Prostate gland (tissue), 2 donors: ENCODE measurements around the gene ANO6. TPM values are rescaled to one million over a fixed set of nuclear protein-coding genes. Genes with fewer than 3 reads are reported as not detected.

ENCODE experiments used
- DNase-seq: peaks from one replicate; pipeline ENCODE4 v3.0.0-alpha.2; 2019; ENCODE audit warnings: low spot score
- H3K27ac ChIP-seq, 2 donors: fragments of 200-600 bp; sonication (generic); 2 replicates each; pipeline ENCODE4 v1.5.1; 2017 to 2019
- H3K27me3 ChIP-seq: fragments of 200-600 bp; sonication (generic); replicated peaks from 2 replicates; pipeline ENCODE4 v1.5.1; 2019; ENCODE audit not compliant: insufficient read depth
- H3K36me3 ChIP-seq, 2 donors: fragments of 200-600 bp; sonication (generic); 1 replicate in 1 of 2; 2 replicates in 1 of 2; pipeline versions ENCODE4 v1.5.1 to v1.8.1; 2017 to 2019
- H3K4me1 ChIP-seq: fragments of 200-600 bp; sonication (generic); replicated peaks from 2 replicates; pipeline ENCODE4 v1.5.1; 2019
- H3K4me3 ChIP-seq, 2 donors: fragments of 200-600 bp; sonication (generic); 2 replicates each; pipeline ENCODE4 v1.5.1; 2017 to 2019
- H3K9me3 ChIP-seq: fragments of 200-600 bp; sonication (generic); 2 replicates; pipeline ENCODE4 v1.5.1; 2017
- CTCF ChIP-seq, 4 experiments: fragments of 200-600 bp in 2 of 4; fragments of 450-650 bp in 2 of 4; sonication (generic) in 2 of 4; IDR thresholded peaks; 1 replicate in 3 of 4; 2 replicates in 1 of 4; pipeline ENCODE4 v1.5.1; 2016 to 2019; ENCODE audit warnings: antibody characterized with exemption in 4 of 4, mild to moderate bottlenecking in 2 of 4, moderate library complexity in 2 of 4
- POLR2A ChIP-seq: fragments of 450-650 bp; IDR thresholded peaks from one replicate; pipeline ENCODE4 v1.6.1; 2016; ENCODE audit warnings: antibody characterized with exemption, mild to moderate bottlenecking
- POLR2AphosphoS5 ChIP-seq: sonication (generic); formaldehyde crosslinking; IDR thresholded peaks from one replicate; pipeline ENCODE4 v1.6.1; 2017; ENCODE audit warnings: antibody characterized with exemption
- WGBS: methylation state at CpG from one replicate; pipeline ENCODE4 v1.1.5; 2018; 5-methylcytosine and 5-hydroxymethylcytosine counted together
- intact Hi-C: fragments of 100-400 bp; cut with DNase I; formaldehyde crosslinking; loops from one replicate; pipeline ENCODE4 v1.14.2; 2022
- total RNA-seq, 2 donors: library from RNA; depleted of rRNA; stranded (reverse); fragments of >200 nt; gene quantifications; one replicate each; pipeline ENCODE4 v1.1.0, GENCODE V29; 2016

ANO6 gene
- total RNA-seq, 2 donors from 2014 or later, result 36.8 to 78.8 TPM

- H3K27me3 ChIP-seq, result no peaks in the 10 kb centered on the region
- intact Hi-C loops, result loop anchor here (5.0 kb wide), 1 partner anchor 87 kb away; no protein-coding TSS in a partner anchor
- H3K36me3 ChIP-seq, result no peaks in the 10 kb centered on the region
- DNase-seq, result no peak
- TF ChIP-seq POLR2A (no peak), CTCF (IDR thresholded peaks at IDR 0.05) (no peak), POLR2AphosphoS5 (peak; percentile 19)
- H3K27ac ChIP-seq, result no peak overlapping the region
- no peaks in the 10 kb centered on the region for H3K4me1 ChIP-seq
- no peaks in the 10 kb centered on the region for H3K9me3 ChIP-seq
- H3K4me3 ChIP-seq, result no peak overlapping the region
These were observed 4.6 kb downstream of the ANO6 start for GRCh38 chr12:45220363-45220931.

DNA sequence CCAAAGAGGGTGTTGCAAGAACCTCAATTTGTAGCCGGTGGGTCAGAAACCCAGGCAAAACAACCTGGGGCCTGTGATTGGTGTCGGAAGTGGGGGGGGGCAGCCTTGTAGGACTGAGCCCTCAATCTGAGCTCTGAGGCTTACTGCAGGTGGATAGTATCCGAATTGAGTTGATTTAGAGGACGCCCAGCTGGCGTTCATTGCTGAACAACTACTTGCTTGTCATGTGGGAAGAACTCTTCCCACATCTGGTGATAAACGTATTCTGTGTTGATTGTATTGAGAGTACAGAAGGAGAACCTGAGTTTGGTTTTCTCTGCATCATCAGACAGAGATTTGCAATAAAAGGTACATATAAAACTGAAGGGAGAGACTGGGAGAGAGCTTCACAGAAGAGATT is 5.1 kb downstream of the ANO6 start:
- intact Hi-C loops, result loop anchor here (5.0 kb wide), 1 partner anchor 86 kb away; no protein-coding TSS in a partner anchor
- Histone ChIP-seq H3K27ac (no peak overlapping the region), H3K4me3 (no peak overlapping the region), H3K9me3 (no peaks in the 10 kb centered on the region), H3K36me3 (no peaks in the 10 kb centered on the region), H3K4me1 (no peaks in the 10 kb centered on the region), H3K27me3 (no peaks in the 10 kb centered on the region)
- WGBS, result 80% methylated on average over 6 of the region's 6 CpGs
- no peak for TF ChIP-seq CTCF (IDR thresholded peaks at IDR 0.05)
- no peak for TF ChIP-seq POLR2AphosphoS5
- TF ChIP-seq POLR2A, result no peak
- no peak for DNase-seq

- no peak for DNase-seq
- H3K9me3 ChIP-seq, result no peaks in the 10 kb centered on the region
- peak overlapping the region in 1 of 2 donors; percentile 2 for H3K27ac ChIP-seq
- TF ChIP-seq POLR2A, result no peak
- TF ChIP-seq CTCF (IDR thresholded peaks at IDR 0.05), result no peak
- TF ChIP-seq POLR2AphosphoS5, result no peak
- H3K27me3 ChIP-seq, result no peaks in the 10 kb centered on the region
- intact Hi-C loops, result loop anchor here (5.0 kb wide), 1 partner anchor 83 kb away; no protein-coding TSS in a partner anchor
- no peak overlapping the region for H3K4me3 ChIP-seq
- 49% methylated on average over 2 of the region's 2 CpGs for WGBS
- no peaks in the 10 kb centered on the region for H3K36me3 ChIP-seq
- no peaks in the 10 kb centered on the region for H3K4me1 ChIP-seq
These were observed 8.0 kb downstream of the ANO6 start for GRCh38 chr12:45223868-45224267.

GRCh38 chr12:45224311-45224710 is 8.4 kb downstream of the ANO6 start:
- Histone ChIP-seq H3K36me3 (no peaks in the 10 kb centered on the region), H3K9me3 (no peaks in the 10 kb centered on the region), H3K27me3 (no peaks in the 10 kb centered on the region), H3K4me3 (no peak overlapping the region), H3K4me1 (no peaks in the 10 kb centered on the region), H3K27ac (peak overlapping the region in 1 of 2 donors; percentile 2)
- DNase-seq, result no peak
- TF ChIP-seq POLR2A, result no peak
- no peak for TF ChIP-seq CTCF (IDR thresholded peaks at IDR 0.05)
- TF ChIP-seq POLR2AphosphoS5, result no peak
- intact Hi-C loops, result loop anchor here (5.0 kb wide), 1 partner anchor 83 kb away; no protein-coding TSS in a partner anchor
- WGBS, result 23% methylated on average over 1 of the region's 1 CpG

- intact Hi-C loops, result no loop called here
- H3K9me3 ChIP-seq, result no peaks in the 10 kb centered on the region
- no peak for DNase-seq
- H3K4me3 ChIP-seq, result no peak overlapping the region
- H3K27me3 ChIP-seq, result no peaks in the 10 kb centered on the region
- no peak overlapping the region for H3K27ac ChIP-seq
- no peaks in the 10 kb centered on the region for H3K4me1 ChIP-seq
- no peak for TF ChIP-seq POLR2AphosphoS5
- no peak for TF ChIP-seq POLR2A
- TF ChIP-seq CTCF (IDR thresholded peaks at IDR 0.05), result no peak
- no peaks in the 10 kb centered on the region for H3K36me3 ChIP-seq
These were observed 10.1 kb downstream of the ANO6 start for GRCh38 chr12:45226021-45226420.
